Stimulated activated CD4-positive, alpha-beta T cell treated with anti-CD3 and anti-CD28 coated beads, Interleukin-15, amount 100 ng/mL, for 24 hours (primary cell): ENCODE data around the gene TKT.

Source experiments
- DNase-seq: peaks from one replicate; pipeline ENCODE4 v3.0.0-alpha.2; 2020

Gene TKT

GRCh38 chr3:53239800-53240199, 16.0 kb downstream of the TKT start:
- no peak for DNase-seq

GRCh38 chr3:53238886-53239285, 16.9 kb downstream of the TKT start:
- DNase-seq, result no peak

- no peak for DNase-seq
Measured at GRCh38 chr3:53238051-53238850, 17.6 kb downstream of the TKT start.

- DNase-seq, result no peak
Measured at GRCh38 chr3:53236112-53236841, 19.5 kb downstream of the TKT start.

DNA sequence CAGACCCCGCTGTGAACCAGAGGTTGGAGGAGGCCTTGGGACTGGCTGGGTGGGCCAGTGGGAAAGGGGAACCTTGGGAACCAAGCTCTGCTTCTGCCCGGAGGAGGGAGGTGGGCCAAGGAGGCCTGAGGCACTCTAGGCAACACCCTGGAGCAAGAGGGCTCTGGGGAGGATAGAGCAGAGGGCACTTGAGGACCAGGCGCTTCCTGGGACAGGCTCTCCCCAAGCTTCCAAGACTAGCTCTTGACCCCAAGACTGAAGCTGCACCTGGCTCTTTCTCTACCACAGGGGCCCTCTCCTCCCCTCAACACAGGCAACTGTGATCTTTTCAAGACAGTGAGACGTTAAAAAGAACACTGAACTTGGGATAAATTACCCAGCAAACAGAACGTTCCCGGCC, 20.3 kb downstream of the TKT start:
- no peak for DNase-seq

DNA sequence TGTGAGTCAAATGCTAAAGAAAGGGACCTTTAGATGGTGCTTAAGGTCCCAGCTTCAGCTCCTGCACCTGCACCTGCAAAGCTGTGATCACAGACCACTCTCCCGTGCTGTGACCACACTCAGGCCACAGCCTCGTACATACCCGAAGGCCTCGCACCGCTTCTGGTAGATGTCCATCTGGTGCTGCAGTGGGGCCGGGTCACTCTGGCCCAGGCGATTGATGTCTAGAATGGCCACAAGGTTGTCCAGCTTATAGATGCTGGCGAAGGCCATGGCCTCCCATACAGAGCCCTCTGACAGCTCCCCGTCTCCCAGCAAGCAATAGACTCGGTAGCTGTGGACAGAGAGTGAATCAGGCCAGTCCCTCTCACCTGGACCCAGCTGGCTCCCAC, 21.0 kb downstream of the TKT start:
- DNase-seq, result no peak

- no peak for DNase-seq
Measured at GRCh38 chr3:53234130-53234840, 21.5 kb downstream of the TKT start.

GRCh38 chr3:53232641-53233377, 23.0 kb downstream of the TKT start:
- no peak for DNase-seq

GRCh38 chr3:53231532-53232511, 24.0 kb downstream of the TKT start:
- DNase-seq, result no peak

- no peak for DNase-seq
Measured at GRCh38 chr3:53230789-53231188, 25.0 kb downstream of the TKT start.

DNA sequence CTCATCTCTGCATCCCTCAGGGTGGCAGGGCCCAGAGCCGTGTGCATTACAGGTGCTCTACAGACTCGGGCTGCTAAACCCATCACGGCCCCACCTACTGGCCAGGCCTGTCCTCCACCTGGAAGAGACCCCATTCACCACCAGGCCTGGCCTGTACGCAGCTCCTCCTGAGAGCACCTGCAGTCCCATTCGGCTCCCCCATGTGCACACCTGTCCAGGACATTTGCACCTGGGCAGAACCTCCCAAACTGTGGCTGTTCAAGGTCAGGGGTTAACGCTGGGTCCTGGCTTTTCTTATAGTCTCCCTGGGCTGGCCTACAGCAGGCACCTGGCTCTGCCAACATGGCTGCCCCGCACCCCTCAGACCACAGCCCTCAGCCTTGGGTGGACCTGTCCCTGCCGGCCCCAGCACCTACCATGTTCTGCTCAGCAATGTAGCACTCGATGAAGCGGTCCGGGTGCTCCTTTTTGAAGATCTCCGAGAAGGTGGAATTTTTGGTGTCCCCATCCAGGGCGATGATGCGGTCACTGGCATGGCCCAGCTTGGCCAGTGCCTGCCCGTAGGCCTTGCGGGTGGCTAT, 25.7 kb downstream of the TKT start:
- DNase-seq, result no peak

DNA sequence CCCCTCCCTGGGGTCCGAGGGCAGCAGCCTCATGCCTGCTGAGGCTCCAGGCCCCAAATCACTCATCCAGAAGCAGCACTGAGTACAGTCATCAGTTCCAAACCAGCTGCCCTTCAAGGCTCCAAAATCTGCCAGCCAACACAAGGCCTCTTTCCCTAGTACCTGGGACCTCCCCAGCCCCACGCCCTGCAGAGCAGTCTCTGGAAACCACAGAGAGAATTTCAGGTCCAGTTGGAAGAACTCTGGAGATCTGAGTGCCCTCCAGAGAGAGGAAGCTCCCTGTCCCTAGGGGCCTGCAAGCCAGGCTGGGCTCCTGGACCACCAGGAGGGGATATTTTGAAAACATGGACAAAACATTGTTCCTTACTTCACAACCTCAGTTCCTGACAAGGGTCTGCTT, 26.2 kb downstream of the TKT start:
- no peak for DNase-seq

GRCh38 chr3:53229171-53229570, 26.7 kb downstream of the TKT start:
- DNase-seq, result no peak

- no peak for DNase-seq
Measured at GRCh38 chr3:53227993-53228885, 27.6 kb downstream of the TKT start.

DNA sequence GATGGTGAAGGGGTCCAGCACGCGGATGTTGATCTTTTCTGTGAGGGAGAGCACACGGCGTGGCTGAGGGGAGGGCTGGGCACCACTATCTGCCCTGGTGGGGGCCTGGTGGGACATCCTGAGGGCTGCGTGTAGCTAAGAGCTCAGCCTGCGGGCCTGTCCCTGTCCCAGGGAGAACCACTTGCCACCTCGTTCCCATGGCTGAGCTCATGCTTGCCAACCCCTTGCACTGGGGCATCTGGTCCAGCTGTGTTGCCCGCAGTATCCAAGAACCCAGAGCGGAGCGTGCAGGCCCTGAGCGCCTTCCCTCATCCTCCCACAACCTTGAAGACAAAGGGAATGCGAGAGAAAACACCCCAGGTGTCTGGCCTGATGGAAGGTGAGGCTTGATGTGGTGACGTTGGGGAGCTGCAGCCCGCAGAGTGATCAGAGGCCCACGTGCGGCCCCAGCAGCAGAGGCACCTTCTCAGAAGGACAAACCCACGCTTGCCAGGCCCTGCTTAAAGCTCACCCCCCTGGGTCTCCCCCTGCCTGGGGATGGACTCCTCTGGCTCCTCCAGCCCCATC, 28.9 kb downstream of the TKT start:
- DNase-seq, result no peak

- DNase-seq, result no peak
Measured at GRCh38 chr3:53226142-53226840, 29.5 kb downstream of the TKT start.

GRCh38 chr3:53225651-53226050, 30.2 kb downstream of the TKT start:
- DNase-seq, result no peak

- DNase-seq, result no peak
Measured at GRCh38 chr3:53225181-53225580, 30.6 kb downstream of the TKT start.

DNA sequence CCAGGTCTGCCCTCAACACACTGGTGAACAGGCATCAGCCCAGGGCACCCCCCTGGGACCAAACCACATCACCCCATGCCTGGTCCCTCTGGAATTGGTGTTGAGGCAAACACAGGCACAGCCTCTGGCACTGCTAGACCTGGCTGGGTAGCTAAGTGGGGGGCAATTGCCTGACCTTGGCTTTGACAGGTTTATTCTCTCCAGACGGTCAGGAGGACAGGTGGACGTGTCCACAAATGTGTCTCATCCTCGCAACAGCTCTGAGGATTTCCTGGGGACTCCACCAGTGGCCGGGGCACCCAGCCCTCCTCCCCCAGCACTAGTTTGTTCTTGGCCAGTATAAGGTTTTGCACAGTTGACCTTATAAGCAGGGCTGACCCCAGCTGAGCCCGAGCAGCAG, 31.3 kb downstream of the TKT start:
- DNase-seq, result no peak
